IPS DF 6.9 (cell line): ENCODE data around the gene ADORA3.

Experiments used
- DNase-seq: peaks from one replicate; pipeline ENCODE4 v3.0.0-alpha.2; 2013; ENCODE audit warnings: low read depth, low spot score
- H3K27ac ChIP-seq: one replicate; pipeline ENCODE4 v1.5.1; 2013; ENCODE audit warnings: low read length, control low read depth
- H3K27me3 ChIP-seq: 2 replicates; pipeline ENCODE4 v1.6.1; 2013; ENCODE audit warnings: mild to moderate bottlenecking, low read length; ENCODE audit not compliant: control insufficient read depth, insufficient read depth
- H3K36me3 ChIP-seq: 2 replicates; pipeline ENCODE4 v1.6.1; 2013; ENCODE audit warnings: low read length; ENCODE audit not compliant: control insufficient read depth, insufficient read depth
- H3K4me1 ChIP-seq: 2 replicates; pipeline ENCODE4 v1.6.1; 2013; ENCODE audit warnings: low read length; ENCODE audit not compliant: control insufficient read depth, insufficient read depth
- H3K4me3 ChIP-seq: 2 replicates; pipeline ENCODE4 v1.5.1; 2013; ENCODE audit warnings: mild to moderate bottlenecking, low read length
- H3K9me3 ChIP-seq: 2 replicates; pipeline ENCODE4 v1.6.1; 2013; ENCODE audit warnings: low read length, inconsistent platforms; ENCODE audit not compliant: control insufficient read depth, insufficient read depth
- WGBS: extraction: QIAGEN DNeasy Blood & Tissue Kit; methylation state at CpG from one replicate; pipeline ENCODE4 v1.1.7; 2013; ENCODE audit warnings: mixed read lengths, missing lambda C conversion rate; ENCODE audit not compliant: insufficient read length, insufficient coverage; 5-methylcytosine and 5-hydroxymethylcytosine counted together

The ADORA3 gene

GRCh38 chr1:111507411-111508201 is 4.2 kb upstream of the ADORA3 start:
- peaks cover 3% of the 10 kb centered on the region; the same call in 1 of the 2 replicates for H3K4me1 ChIP-seq
- no peak overlapping the region; the same call in 1 of the 2 replicates for H3K4me3 ChIP-seq
- no peak overlapping the region for H3K27ac ChIP-seq
- H3K27me3 ChIP-seq = no peaks in the 10 kb centered on the region
- no peaks in the 10 kb centered on the region for H3K36me3 ChIP-seq
- H3K9me3 ChIP-seq = no peaks in the 10 kb centered on the region
- no CpG with 5 or more reads among the region's 15 CpGs for WGBS
- peak; percentile 18 for DNase-seq

- no peaks in the 10 kb centered on the region for H3K36me3 ChIP-seq
- peaks cover 3% of the 10 kb centered on the region; the same call in 1 of the 2 replicates for H3K4me1 ChIP-seq
- H3K27ac ChIP-seq = no peak overlapping the region
These were observed 3.1 kb upstream of the ADORA3 start for GRCh38 chr1:111506561-111506960.

GRCh38 chr1:111505641-111506119 is 2.2 kb upstream of the ADORA3 start:
- no CpG with 5 or more reads among the region's 6 CpGs for WGBS
- Histone ChIP-seq H3K4me1 (peaks cover 3% of the 10 kb centered on the region; the same call in 1 of the 2 replicates), H3K36me3 (no peaks in the 10 kb centered on the region), H3K4me3 (no peak overlapping the region), H3K9me3 (no peaks in the 10 kb centered on the region), H3K27ac (no peak overlapping the region), H3K27me3 (no peaks in the 10 kb centered on the region)
- DNase-seq = no peak

More at GRCh38 chr1:111506561-111506960, 3.1 kb upstream of the ADORA3 start:
- no peak overlapping the region for H3K4me3 ChIP-seq
- no peak for DNase-seq
- no peaks in the 10 kb centered on the region for H3K27me3 ChIP-seq
- no peaks in the 10 kb centered on the region for H3K9me3 ChIP-seq
- no CpG with 5 or more reads among the region's 2 CpGs for WGBS

GRCh38 chr1:111504097-111504496 is 664 bp upstream of the ADORA3 start:
- Histone ChIP-seq H3K9me3 (no peaks in the 10 kb centered on the region), H3K27me3 (no peaks in the 10 kb centered on the region), H3K4me3 (no peak overlapping the region), H3K27ac (no peak overlapping the region), H3K36me3 (no peaks in the 10 kb centered on the region), H3K4me1 (peaks cover 3% of the 10 kb centered on the region; the same call in 1 of the 2 replicates)
- no CpG with 5 or more reads among the region's 6 CpGs for WGBS
- DNase-seq = no peak

- no CpG with 5 or more reads among the region's 7 CpGs for WGBS
- no peaks in the 10 kb centered on the region for H3K4me1 ChIP-seq
- no peak overlapping the region for H3K4me3 ChIP-seq
- DNase-seq = no peak
- H3K27ac ChIP-seq = no peak overlapping the region
- H3K9me3 ChIP-seq = no peaks in the 10 kb centered on the region
- no peaks in the 10 kb centered on the region; the same call in 1 of the 2 replicates for H3K36me3 ChIP-seq
- H3K27me3 ChIP-seq = no peaks in the 10 kb centered on the region
These were observed 1.8 kb downstream of the ADORA3 start for GRCh38 chr1:111501645-111502044.

- H3K4me3 ChIP-seq = no peak overlapping the region
- no peaks in the 10 kb centered on the region for H3K27me3 ChIP-seq
- no CpG with 5 or more reads among the region's 5 CpGs for WGBS
- no peak for DNase-seq
- no peak overlapping the region for H3K27ac ChIP-seq
- no peaks in the 10 kb centered on the region for H3K9me3 ChIP-seq
- no peaks in the 10 kb centered on the region; the same call in 1 of the 2 replicates for H3K36me3 ChIP-seq
- H3K4me1 ChIP-seq = no peaks in the 10 kb centered on the region
These were observed 4.2 kb downstream of the ADORA3 start for GRCh38 chr1:111499026-111499785.

GRCh38 chr1:111497592-111497991 is 5.8 kb downstream of the ADORA3 start:
- WGBS = no CpG with 5 or more reads among the region's 5 CpGs
- H3K36me3 ChIP-seq = no peaks in the 10 kb centered on the region; the same call in 1 of the 2 replicates
- no peak overlapping the region for H3K27ac ChIP-seq
- no peaks in the 10 kb centered on the region for H3K27me3 ChIP-seq
- H3K4me1 ChIP-seq = peaks cover 2% of the 10 kb centered on the region; the same call in 1 of the 2 replicates
- no peak for DNase-seq
- no peak overlapping the region for H3K4me3 ChIP-seq
- no peaks in the 10 kb centered on the region for H3K9me3 ChIP-seq

GRCh38 chr1:111496398-111496797 is 7.0 kb downstream of the ADORA3 start:
- DNase-seq = no peak
- Histone ChIP-seq H3K4me3 (no peak overlapping the region), H3K9me3 (no peaks in the 10 kb centered on the region), H3K27me3 (no peaks in the 10 kb centered on the region), H3K4me1 (peaks cover 2% of the 10 kb centered on the region; the same call in 1 of the 2 replicates), H3K27ac (no peak overlapping the region), H3K36me3 (no peaks in the 10 kb centered on the region; the same call in 1 of the 2 replicates)
- no CpG with 5 or more reads among the region's 4 CpGs for WGBS

GRCh38 chr1:111491070-111491469 is 12.4 kb downstream of the ADORA3 start:
- Histone ChIP-seq H3K36me3 (no peaks in the 10 kb centered on the region), H3K4me1 (peaks cover 2% of the 10 kb centered on the region; the same call in 1 of the 2 replicates), H3K27ac (no peak overlapping the region), H3K4me3 (no peak overlapping the region), H3K27me3 (no peaks in the 10 kb centered on the region), H3K9me3 (no peaks in the 10 kb centered on the region)
- WGBS = no CpG with 5 or more reads among the region's 7 CpGs
- DNase-seq = no peak

- Histone ChIP-seq H3K27me3 (no peaks in the 10 kb centered on the region), H3K36me3 (no peaks in the 10 kb centered on the region), H3K4me1 (peaks cover 2% of the 10 kb centered on the region; the same call in 1 of the 2 replicates), H3K27ac (no peak overlapping the region), H3K4me3 (no peak overlapping the region), H3K9me3 (no peaks in the 10 kb centered on the region)
- no CpG with 5 or more reads among the region's 4 CpGs for WGBS
- no peak for DNase-seq
These were observed 13.2 kb downstream of the ADORA3 start for GRCh38 chr1:111490220-111490619.
